GM18517 (cell line): ENCODE data around the gene FGGY.
A peak's percentile ranks its signal among the peaks of the same experiment; 100 is the strongest.

ENCODE experiments used
- ATAC-seq: cut with Tn5 transposase; IDR thresholded peaks from one replicate; pipeline ENCODE4 v1.9.1; 2021; ENCODE audit warnings: mild to moderate bottlenecking, moderate library complexity; ENCODE audit not compliant: unreplicated experiment

The FGGY gene

GRCh38 chr1:59502009-59502691 lies 205.3 kb downstream of the FGGY start:
- no peak for ATAC-seq

- no peak for ATAC-seq
These were observed 207.4 kb downstream of the FGGY start for GRCh38 chr1:59504276-59504675.

- ATAC-seq: no peak
These were observed 208.7 kb downstream of the FGGY start for GRCh38 chr1:59505596-59506028.

- peak; percentile 88 for ATAC-seq
These were observed 210.1 kb downstream of the FGGY start for GRCh38 chr1:59506952-59507351.

- ATAC-seq: no peak
These were observed 212.5 kb downstream of the FGGY start for GRCh38 chr1:59509341-59509875.

GRCh38 chr1:59510249-59510648 lies 213.4 kb downstream of the FGGY start:
- no peak for ATAC-seq

GRCh38 chr1:59511476-59512465 lies 214.9 kb downstream of the FGGY start:
- ATAC-seq: no peak

GRCh38 chr1:59512702-59513101 lies 215.8 kb downstream of the FGGY start:
- ATAC-seq: no peak

- ATAC-seq: no peak
These were observed 217.4 kb downstream of the FGGY start for GRCh38 chr1:59514061-59514909.

GRCh38 chr1:59516881-59517280 lies 220.0 kb downstream of the FGGY start:
- ATAC-seq: no peak

GRCh38 chr1:59520194-59520593 lies 223.3 kb downstream of the FGGY start:
- ATAC-seq: no peak

- ATAC-seq: no peak
These were observed 224.0 kb downstream of the FGGY start for GRCh38 chr1:59520827-59521418.

- ATAC-seq: no peak
These were observed 224.6 kb downstream of the FGGY start for GRCh38 chr1:59521456-59521855.

GRCh38 chr1:59522925-59523505 lies 226.1 kb downstream of the FGGY start:
- no peak for ATAC-seq

GRCh38 chr1:59523745-59524450 lies 227.0 kb downstream of the FGGY start:
- ATAC-seq: no peak

GRCh38 chr1:59526240-59526639 lies 229.3 kb downstream of the FGGY start:
- ATAC-seq: no peak

GRCh38 chr1:59528471-59528870 lies 231.6 kb downstream of the FGGY start:
- no peak for ATAC-seq

- ATAC-seq: no peak
These were observed 232.0 kb downstream of the FGGY start for GRCh38 chr1:59528900-59529299.

- ATAC-seq: no peak
These were observed 233.2 kb downstream of the FGGY start for GRCh38 chr1:59530119-59530518.
